GM20000 (cell line): ENCODE data around the gene GNG10.
"Not testable (repeated sequence)": the region's sequence is repeated elsewhere in the genome, so short reads cannot be mapped to it uniquely, and the experiment has no call there.

Experiments used
- DNase-seq: peaks from one replicate; pipeline ENCODE4 v3.0.0; 2012; ENCODE audit warnings: low spot score
- TF ChIP-seq, protein P1 (sequence below): IDR thresholded peaks from 2 replicates; pipeline ENCODE4 v1.5.1; 2012; ENCODE audit warnings: mild to moderate bottlenecking, control low read depth; ENCODE audit errors: extremely low read depth, missing control alignments

Gene GNG10

GRCh38 chr9:111661150-111661801 lies at the start of gene GNG10:
Gene GNG10 (plus strand): TSS chr9:111661605. CDS start chr9:111661635, 30 bp downstream.
- TF ChIP-seq, protein P1, sequence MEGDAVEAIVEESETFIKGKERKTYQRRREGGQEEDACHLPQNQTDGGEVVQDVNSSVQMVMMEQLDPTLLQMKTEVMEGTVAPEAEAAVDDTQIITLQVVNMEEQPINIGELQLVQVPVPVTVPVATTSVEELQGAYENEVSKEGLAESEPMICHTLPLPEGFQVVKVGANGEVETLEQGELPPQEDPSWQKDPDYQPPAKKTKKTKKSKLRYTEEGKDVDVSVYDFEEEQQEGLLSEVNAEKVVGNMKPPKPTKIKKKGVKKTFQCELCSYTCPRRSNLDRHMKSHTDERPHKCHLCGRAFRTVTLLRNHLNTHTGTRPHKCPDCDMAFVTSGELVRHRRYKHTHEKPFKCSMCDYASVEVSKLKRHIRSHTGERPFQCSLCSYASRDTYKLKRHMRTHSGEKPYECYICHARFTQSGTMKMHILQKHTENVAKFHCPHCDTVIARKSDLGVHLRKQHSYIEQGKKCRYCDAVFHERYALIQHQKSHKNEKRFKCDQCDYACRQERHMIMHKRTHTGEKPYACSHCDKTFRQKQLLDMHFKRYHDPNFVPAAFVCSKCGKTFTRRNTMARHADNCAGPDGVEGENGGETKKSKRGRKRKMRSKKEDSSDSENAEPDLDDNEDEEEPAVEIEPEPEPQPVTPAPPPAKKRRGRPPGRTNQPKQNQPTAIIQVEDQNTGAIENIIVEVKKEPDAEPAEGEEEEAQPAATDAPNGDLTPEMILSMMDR: no peak
- DNase-seq: peak; percentile 95

GRCh38 chr9:111613436-111614040 lies 47.9 kb upstream of the GNG10 start:
- TF ChIP-seq, protein P1: no peak
- no peak for DNase-seq

- TF ChIP-seq, protein P1: no peak
- DNase-seq: no peak
Observed at GRCh38 chr9:111615928-111616327, 45.5 kb upstream of the GNG10 start.

GRCh38 chr9:111617349-111617748 lies 44.1 kb upstream of the GNG10 start:
- not testable (repeated sequence) for DNase-seq

DNA sequence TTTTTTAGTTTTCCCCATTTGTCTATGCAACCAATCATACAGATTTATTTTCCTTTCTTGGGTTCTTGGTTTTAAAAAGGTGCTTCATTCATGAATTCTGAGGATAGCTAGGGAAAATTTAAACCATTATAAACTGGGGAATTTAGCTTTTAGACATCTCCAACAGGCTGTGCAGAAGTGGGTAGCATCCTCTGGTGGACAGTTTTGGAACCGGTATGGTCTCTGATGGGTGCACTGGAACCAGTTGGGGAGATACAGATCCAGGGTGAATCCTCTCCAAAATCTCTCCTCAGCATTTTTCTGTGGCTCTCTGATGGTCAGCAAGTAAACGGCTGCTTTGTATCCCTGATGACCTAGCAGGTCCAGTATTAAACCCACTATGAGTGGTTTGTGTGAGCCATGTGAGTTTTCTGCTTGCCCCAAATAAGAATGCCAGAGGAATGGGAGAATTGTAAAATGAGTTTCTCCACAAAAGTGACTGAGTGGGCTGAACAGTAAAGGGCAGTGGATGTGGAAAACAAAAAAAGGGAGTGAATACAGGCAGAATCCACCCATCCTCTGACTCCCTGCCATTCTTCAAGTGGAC lies 39.4 kb upstream of the GNG10 start:
- TF ChIP-seq, protein P1: peak; percentile 38
- peak; percentile 68 for DNase-seq

DNA sequence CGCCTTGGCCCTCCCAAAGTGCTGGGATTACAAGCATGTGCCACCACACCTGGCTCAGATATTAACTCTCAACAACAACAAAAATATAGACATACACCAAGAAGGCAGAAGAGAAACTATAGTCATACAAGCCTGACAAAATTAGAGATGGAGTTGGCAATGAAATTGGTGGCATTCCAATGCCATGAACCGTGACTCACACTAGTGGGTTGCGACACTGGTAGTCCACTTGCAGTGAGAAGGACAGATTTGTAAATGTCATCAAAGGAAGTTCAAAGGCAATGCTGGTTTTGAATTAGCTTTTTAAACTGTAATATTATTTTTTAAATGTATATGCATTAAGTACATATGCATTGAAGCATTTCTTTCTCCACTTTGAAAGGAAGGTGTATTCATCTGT lies 38.8 kb upstream of the GNG10 start:
- DNase-seq: no peak
- TF ChIP-seq, protein P1: no peak

GRCh38 chr9:111627260-111627963 lies 34.0 kb upstream of the GNG10 start:
- DNase-seq: no peak
- TF ChIP-seq, protein P1: no peak
